ENCODE data around the gene ZFP62. TPM values are rescaled to one million over a fixed set of nuclear protein-coding genes. Genes with fewer than 3 reads are reported as not detected.

The ZFP62 gene
- total RNA-seq, 2 experiments from 2014 or later: 42.3 to 42.7 TPM

DNA sequence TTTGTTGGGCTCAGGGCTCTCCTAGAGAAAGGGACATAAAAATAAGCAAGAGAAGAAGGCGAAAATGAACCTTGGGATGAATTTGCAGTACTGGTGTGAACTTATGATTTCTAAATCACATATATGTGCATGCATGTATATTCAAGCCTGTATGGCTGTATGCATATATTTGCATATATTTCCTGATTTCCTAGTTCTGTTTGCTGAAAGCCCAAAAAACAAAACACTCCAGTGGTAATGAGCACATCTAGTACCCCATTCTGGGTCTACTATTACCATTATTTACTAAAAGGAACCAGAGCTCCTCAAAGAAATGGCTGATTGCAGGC, 7.3 kb downstream of the ZFP62 start:
- H3K36me3 Mint-ChIP-seq: peaks cover 79% of the 10 kb centered on the region
- H3K4me3 Mint-ChIP-seq: no peak overlapping the region
- peaks cover 23% of the 10 kb centered on the region for H3K9me3 Mint-ChIP-seq
- no peaks in the 10 kb centered on the region for H3K27me3 Mint-ChIP-seq
- DNase-seq (no peak), ATAC-seq (ENCODE audit: low read depth) (no peak)
- POLR2A ChIA-PET: no interaction called here
- no peak overlapping the region for H3K27ac Mint-ChIP-seq
- H3K4me1 Mint-ChIP-seq: peaks cover 7% of the 10 kb centered on the region

DNA sequence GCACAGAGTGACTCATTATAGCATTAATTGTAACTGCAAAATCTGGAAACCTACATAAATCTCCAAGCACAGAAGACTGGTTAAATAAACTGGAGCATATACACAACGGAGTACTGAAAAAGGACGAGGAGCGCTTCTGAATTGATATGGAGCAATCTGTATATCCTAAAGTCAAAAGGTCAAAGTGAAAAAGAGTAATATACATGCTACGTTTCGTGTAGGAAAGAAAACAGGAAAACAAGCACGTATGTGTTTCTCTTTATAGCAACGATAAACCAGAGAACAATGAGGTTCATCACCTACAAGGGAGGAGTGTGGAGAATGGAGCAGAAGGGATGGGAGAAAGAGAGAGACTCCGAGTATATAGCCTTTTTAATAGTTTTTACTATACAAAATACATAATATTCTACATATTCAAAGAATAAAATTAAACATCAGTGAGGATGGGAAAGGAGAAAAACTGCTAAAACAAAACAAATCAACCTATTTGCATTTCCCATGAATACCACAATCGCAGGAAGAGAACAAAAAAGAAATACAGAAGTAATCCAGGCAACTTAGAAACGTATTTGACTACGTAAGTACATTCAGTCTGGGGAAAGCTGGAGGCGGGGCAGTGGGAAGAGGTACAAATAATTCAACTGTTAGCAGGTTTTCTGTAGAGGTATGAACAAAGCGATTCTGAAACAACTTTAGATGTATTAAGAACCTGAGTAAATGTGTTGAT, 7.8 kb downstream of the ZFP62 start:
- H3K4me1 Mint-ChIP-seq: peaks cover 5% of the 10 kb centered on the region
- H3K36me3 Mint-ChIP-seq: peaks cover 79% of the 10 kb centered on the region
- DNase-seq (no peak), ATAC-seq (ENCODE audit: low read depth) (no peak)
- no peak overlapping the region for H3K4me3 Mint-ChIP-seq
- POLR2A ChIA-PET: no interaction called here
- H3K9me3 Mint-ChIP-seq: peaks cover 28% of the 10 kb centered on the region
- no peaks in the 10 kb centered on the region for H3K27me3 Mint-ChIP-seq
- no peak overlapping the region for H3K27ac Mint-ChIP-seq

DNA sequence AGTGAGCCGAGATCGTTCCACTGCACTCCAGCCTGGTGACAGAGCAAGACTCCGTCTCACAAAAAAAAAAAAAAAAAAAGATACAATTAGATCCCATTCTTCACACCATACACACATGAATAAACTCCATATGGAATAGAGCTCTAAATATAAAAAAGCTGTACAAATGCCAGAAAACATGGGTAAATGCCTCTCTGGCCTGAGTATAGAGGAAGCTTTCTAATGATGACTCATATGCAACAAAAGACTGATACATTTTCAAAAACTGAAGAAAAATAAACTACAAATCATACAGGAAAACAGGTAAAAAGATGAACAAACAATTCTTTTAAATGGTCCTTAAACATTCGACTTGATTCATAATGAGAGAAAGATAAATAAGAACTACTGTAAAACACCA, 8.6 kb downstream of the ZFP62 start:
- peaks cover 84% of the 10 kb centered on the region for H3K36me3 Mint-ChIP-seq
- H3K4me1 Mint-ChIP-seq: peaks cover 5% of the 10 kb centered on the region
- no peak for DNase-seq
- no peaks in the 10 kb centered on the region for H3K27me3 Mint-ChIP-seq
- peaks cover 35% of the 10 kb centered on the region for H3K9me3 Mint-ChIP-seq
- no peak overlapping the region for H3K27ac Mint-ChIP-seq
- POLR2A ChIA-PET: interaction anchor here (0.7 kb wide), 1 partner anchor 20 kb away, joined by 3 read pairs; no protein-coding TSS in a partner anchor
- no peak overlapping the region for H3K4me3 Mint-ChIP-seq
- no peak for ATAC-seq (ENCODE audit: low read depth)

DNA sequence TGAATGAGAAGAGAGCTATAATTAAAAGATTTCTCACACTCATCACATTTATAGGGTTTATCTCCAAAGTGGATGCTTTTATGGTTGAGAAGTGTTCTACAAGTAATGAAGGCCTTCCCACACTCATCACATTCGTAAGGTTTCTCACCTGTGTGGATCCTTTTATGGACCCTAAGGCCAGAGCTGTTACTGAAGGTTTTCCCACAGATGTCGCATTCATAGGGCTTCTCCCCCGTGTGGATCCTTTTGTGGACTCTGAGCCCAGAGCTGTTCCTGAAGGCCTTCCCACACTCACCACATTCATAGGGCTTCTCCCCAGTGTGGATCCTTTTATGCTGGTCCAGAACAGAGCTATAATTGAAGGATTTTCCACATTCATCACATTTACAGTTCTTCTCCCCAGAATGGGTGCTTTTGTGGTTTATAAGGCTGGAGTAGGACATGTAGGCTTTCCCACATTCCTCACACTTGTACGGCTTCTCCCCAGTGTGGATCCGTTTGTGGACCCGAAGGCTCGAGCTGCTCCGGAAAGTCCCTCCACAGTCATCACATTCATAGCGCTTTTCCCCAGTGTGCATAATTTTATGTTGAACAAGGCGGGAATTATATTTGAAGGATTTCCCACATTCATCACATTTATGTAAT, 10.5 kb downstream of the ZFP62 start:
- H3K4me3 Mint-ChIP-seq: no peak overlapping the region
- DNase-seq: no peak
- H3K36me3 Mint-ChIP-seq: peaks cover 90% of the 10 kb centered on the region
- peaks cover 5% of the 10 kb centered on the region for H3K4me1 Mint-ChIP-seq
- H3K9me3 Mint-ChIP-seq: peaks cover 41% of the 10 kb centered on the region
- H3K27me3 Mint-ChIP-seq: no peaks in the 10 kb centered on the region
- POLR2A ChIA-PET: interaction anchor here (0.7 to 0.9 kb wide), 2 partner anchors 10 to 11 kb away, joined by 3 read pairs; partner anchors contain the start of gene ZFP62
- no peak overlapping the region for H3K27ac Mint-ChIP-seq
- no peak for ATAC-seq (ENCODE audit: low read depth)

DNA sequence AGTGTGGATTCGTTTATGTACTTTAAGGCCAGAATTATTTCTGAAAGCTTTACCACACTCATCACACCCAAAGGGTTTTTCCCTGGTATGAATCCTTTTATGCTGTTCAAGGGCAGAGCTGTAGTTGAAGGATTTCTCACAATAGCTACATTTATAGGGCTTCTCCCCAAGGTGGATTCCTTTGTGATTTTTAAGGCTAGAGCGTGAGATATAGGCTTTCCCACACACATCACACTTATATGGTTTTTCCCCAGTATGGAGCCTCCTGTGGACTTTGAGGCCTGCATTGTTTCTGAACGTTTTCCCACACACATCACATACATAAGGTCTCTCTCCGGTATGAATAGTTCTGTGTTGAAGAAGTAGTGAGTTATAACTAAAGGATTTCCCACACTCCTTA, 11.2 kb downstream of the ZFP62 start:
- Mint-ChIP-seq H3K4me3 (no peak overlapping the region), H3K4me1 (peaks cover 1% of the 10 kb centered on the region), H3K27me3 (no peaks in the 10 kb centered on the region), H3K27ac (no peak overlapping the region), H3K9me3 (peaks cover 41% of the 10 kb centered on the region), H3K36me3 (peaks cover 87% of the 10 kb centered on the region)
- ATAC-seq (ENCODE audit: low read depth) (no peak), DNase-seq (no peak)
- POLR2A ChIA-PET: interaction anchor here (0.7 to 0.9 kb wide), 2 partner anchors 11 kb away, joined by 3 read pairs; partner anchors contain the start of gene ZFP62

DNA sequence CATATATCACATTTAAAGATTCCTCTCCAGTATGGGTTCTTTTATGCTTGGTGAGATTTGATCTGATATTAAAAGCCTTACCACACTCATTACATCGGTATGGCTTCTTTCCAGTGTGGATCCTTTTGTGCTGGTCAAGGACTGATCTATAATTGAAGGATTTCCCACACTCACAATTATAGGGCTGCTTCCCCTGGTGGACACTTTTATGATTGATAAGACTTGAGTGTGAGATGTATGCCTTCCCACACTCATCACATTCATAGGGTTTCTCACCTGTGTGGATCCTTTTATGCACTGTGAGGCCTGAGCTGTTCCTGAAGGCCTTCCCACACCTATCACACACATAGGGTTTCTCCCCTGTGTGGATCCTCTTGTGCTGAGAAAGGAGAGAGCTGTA, 12.2 kb downstream of the ZFP62 start:
- Mint-ChIP-seq H3K27me3 (no peaks in the 10 kb centered on the region), H3K27ac (no peak overlapping the region), H3K9me3 (peaks cover 41% of the 10 kb centered on the region), H3K36me3 (peaks cover 78% of the 10 kb centered on the region), H3K4me3 (no peak overlapping the region), H3K4me1 (peaks cover 1% of the 10 kb centered on the region)
- ATAC-seq (ENCODE audit: low read depth) (no peak), DNase-seq (no peak)
- POLR2A ChIA-PET: no interaction called here

DNA sequence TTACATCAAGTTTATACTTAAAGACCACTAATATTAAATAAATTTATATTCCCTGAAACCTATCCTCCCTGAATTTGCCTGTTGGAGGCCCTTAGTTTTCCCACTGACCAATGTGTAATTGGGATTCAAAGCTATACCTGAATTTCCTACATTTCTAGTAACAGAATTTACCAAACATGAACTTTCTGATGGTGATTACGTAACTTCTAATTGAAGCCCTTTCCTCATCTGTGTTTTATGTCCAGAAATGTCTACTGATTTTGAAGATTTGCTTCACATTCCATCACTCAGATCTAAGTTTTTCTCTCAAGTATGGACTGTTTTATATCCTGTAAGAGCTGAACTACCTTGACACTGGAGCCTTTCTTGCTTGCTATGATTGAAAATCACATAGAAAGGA, 12.8 kb downstream of the ZFP62 start:
- no peak overlapping the region for H3K27ac Mint-ChIP-seq
- POLR2A ChIA-PET: no interaction called here
- no peak overlapping the region for H3K4me3 Mint-ChIP-seq
- H3K27me3 Mint-ChIP-seq: no peaks in the 10 kb centered on the region
- ATAC-seq (ENCODE audit: low read depth) (no peak), DNase-seq (no peak)
- H3K9me3 Mint-ChIP-seq: peaks cover 41% of the 10 kb centered on the region
- peaks cover 1% of the 10 kb centered on the region for H3K4me1 Mint-ChIP-seq
- peaks cover 74% of the 10 kb centered on the region for H3K36me3 Mint-ChIP-seq

DNA sequence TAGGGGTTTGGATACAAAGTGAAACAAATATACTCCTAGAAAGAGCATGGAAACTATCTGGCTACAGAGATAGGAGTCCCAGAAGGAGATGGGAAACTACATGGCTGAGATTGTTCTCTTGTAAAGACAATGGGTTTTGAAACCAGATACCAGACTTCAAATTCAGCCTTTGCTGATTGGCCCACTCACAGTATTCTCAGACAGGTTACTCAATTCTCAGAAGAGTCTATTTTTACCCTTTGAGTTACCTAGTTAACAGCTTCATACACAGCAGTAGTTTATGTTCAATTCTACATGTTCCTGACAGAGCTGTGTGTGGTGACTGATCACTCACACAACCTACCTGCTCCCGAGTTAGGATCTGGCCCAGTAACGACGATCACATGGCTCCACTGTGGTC, 14.1 kb downstream of the ZFP62 start:
- peaks cover 64% of the 10 kb centered on the region for H3K36me3 Mint-ChIP-seq
- H3K27me3 Mint-ChIP-seq: no peaks in the 10 kb centered on the region
- ATAC-seq (ENCODE audit: low read depth): no peak
- H3K9me3 Mint-ChIP-seq: peaks cover 39% of the 10 kb centered on the region
- H3K4me1 Mint-ChIP-seq: no peaks in the 10 kb centered on the region
- POLR2A ChIA-PET: no interaction called here
- no peak for DNase-seq
- H3K27ac Mint-ChIP-seq: no peak overlapping the region
- no peak overlapping the region for H3K4me3 Mint-ChIP-seq

DNA sequence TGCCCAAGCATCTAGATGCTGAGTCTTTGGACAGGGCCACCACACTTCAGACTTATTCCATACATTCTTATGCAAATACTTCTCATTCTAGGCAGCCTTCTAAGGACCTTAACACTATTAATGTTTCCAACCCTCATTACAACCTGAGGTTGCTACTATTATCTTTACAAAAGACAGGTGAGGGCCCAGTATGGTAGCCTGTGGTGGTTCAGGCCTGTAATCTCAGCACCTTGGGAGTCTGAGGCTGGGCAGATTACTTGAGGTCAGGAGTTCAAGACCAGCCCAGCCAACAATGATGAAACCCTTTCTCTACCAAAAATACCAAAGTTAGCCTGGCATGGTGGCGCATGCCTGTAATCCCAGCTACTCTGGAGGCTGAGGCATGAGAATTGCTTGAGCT, 16.2 kb downstream of the ZFP62 start:
- Mint-ChIP-seq H3K27me3 (no peaks in the 10 kb centered on the region), H3K9me3 (peaks cover 26% of the 10 kb centered on the region), H3K4me1 (no peaks in the 10 kb centered on the region), H3K36me3 (peaks cover 43% of the 10 kb centered on the region), H3K4me3 (no peak overlapping the region), H3K27ac (no peak overlapping the region)
- no peak for ATAC-seq (ENCODE audit: low read depth)
- POLR2A ChIA-PET: no interaction called here
- DNase-seq: no peak

DNA sequence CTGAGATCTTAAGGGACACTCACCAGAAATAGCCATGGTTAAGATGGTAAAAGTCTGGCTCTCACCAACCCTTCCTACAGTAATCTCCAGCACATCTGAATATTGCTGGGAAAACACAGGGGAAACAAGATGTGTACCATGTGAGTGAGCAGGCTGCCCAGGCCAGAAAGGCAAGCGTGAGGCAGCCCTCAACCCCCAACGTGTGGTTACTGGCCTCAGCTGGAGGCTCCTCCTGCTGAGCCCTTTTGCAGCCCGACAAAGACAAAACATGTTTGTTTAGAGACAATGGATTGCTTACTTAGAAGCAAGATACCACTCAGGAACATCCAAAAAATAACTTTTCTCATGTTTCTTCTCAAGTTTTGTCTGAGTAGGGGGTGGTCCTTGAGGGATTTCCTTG, 16.6 kb downstream of the ZFP62 start:
- DNase-seq (no peak), ATAC-seq (ENCODE audit: low read depth) (no peak)
- Mint-ChIP-seq H3K9me3 (peaks cover 25% of the 10 kb centered on the region), H3K4me1 (peaks cover 1% of the 10 kb centered on the region), H3K36me3 (peaks cover 40% of the 10 kb centered on the region), H3K27ac (no peak overlapping the region), H3K4me3 (no peak overlapping the region), H3K27me3 (no peaks in the 10 kb centered on the region)
- POLR2A ChIA-PET: no interaction called here

DNA sequence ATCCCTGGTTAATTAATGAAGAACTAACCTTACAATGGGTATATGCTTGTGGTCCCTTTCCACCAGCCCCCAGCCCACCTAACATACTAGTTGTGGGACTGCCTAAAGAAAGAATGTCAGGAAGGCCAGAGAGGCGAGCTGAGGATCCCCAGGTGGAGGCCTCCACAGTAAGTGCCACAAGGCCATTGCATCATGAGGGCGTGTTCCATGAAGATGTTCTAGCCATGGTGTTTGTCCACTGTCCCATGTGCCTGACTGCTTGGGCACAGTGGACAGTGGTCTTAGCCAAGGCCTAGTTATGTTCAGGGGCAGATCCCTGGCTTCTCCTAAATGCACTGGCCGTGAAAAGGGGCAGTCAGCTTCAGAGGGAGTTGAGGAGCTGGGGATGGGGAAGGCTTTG, 21.1 kb downstream of the ZFP62 start:
- no peak for DNase-seq
- Mint-ChIP-seq H3K27ac (no peak overlapping the region), H3K27me3 (no peaks in the 10 kb centered on the region), H3K9me3 (peaks cover 7% of the 10 kb centered on the region), H3K4me3 (no peak overlapping the region), H3K4me1 (peaks cover 3% of the 10 kb centered on the region), H3K36me3 (peaks cover 22% of the 10 kb centered on the region)
- ATAC-seq (ENCODE audit: low read depth): no peak
- POLR2A ChIA-PET: interaction anchor here (2.4 kb wide), 1 partner anchor 9 kb away, joined by 12 read pairs; no protein-coding TSS in a partner anchor

DNA sequence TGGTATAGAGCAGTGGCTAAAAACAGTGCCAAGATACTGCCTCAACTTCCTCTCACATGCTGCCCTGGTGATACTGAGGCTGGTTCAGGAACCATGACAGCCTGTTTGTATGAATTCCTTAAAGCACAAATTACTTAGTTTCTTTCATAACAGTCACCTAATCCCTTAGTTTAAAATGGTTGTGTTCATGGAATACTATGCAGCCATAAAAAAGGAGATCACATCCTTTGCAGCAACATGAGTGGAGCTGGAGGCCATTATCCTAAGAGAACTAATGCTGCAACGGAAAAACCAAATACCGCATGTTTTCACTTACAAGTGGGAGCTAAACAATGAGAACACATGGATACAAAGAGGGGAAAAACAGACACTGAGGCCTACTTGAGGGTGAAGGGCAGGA, 21.8 kb downstream of the ZFP62 start:
- H3K27ac Mint-ChIP-seq: no peak overlapping the region
- DNase-seq (no peak), ATAC-seq (ENCODE audit: low read depth) (no peak)
- H3K9me3 Mint-ChIP-seq: peaks cover 7% of the 10 kb centered on the region
- peaks cover 7% of the 10 kb centered on the region for H3K4me1 Mint-ChIP-seq
- no peak overlapping the region for H3K4me3 Mint-ChIP-seq
- POLR2A ChIA-PET: interaction anchor here (2.4 kb wide), 1 partner anchor 9 kb away, joined by 12 read pairs; no protein-coding TSS in a partner anchor
- H3K27me3 Mint-ChIP-seq: no peaks in the 10 kb centered on the region
- H3K36me3 Mint-ChIP-seq: peaks cover 29% of the 10 kb centered on the region

DNA sequence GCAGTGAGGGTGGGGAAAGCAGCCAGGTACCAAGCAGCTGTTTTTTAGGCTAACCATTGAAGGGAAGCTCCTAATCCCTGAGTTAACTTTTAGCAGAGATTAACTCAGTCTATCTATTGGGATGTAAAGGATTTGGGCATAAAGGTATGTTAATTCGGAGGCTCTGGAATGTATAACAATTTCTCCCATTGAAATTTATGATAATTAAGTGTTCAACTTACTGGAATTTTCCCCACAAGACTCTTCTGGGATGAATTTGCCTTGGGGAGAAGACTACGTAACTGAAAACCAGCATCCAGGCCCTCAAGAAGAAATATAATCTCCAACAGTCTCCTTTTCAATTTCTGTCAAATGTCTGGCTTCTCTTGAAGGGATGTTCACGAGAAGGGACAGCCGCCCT, 23.6 kb downstream of the ZFP62 start:
- Mint-ChIP-seq H3K4me1 (peaks cover 19% of the 10 kb centered on the region), H3K4me3 (no peak overlapping the region), H3K27ac (no peak overlapping the region), H3K27me3 (no peaks in the 10 kb centered on the region), H3K36me3 (peaks cover 34% of the 10 kb centered on the region), H3K9me3 (peaks cover 7% of the 10 kb centered on the region)
- POLR2A ChIA-PET: no interaction called here
- ATAC-seq (ENCODE audit: low read depth) (no peak), DNase-seq (no peak)

DNA sequence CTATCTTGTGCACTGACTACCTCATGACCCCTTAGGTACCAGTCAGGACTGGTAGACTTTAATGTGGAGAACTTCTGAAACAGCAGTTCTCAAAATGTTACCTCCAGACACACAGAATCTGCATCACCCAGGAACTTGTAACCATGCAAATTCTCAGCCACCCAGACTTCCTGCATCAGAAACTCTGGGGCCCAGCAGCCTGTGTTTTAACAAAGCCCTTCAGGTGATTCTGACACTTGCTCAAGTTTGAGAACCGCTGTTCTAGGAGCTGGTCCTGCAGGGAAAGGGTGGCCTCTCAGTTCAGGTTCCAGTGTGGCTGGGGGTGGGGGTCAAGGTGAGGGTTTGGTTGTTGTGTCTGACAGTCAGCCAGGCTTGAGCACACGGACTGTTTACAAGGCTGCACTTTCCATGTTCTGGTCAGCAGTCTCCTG, 28.4 kb downstream of the ZFP62 start:
- peaks cover 43% of the 10 kb centered on the region for H3K36me3 Mint-ChIP-seq
- ATAC-seq (ENCODE audit: low read depth): peak; percentile 57
- no peaks in the 10 kb centered on the region for H3K27me3 Mint-ChIP-seq

More for the DNA sequence above, 28.4 kb downstream of the ZFP62 start:
- POLR2A ChIA-PET: interaction anchor here (0.6 to 4.9 kb wide), 6 partner anchors 15 to 428 kb away, joined by 3 to 170 read pairs (median 48); partner anchors contain the start of genes MGAT1, TRIM52 and ZFP62
- Mint-ChIP-seq H3K27ac (peak overlapping the region; percentile 97), H3K4me3 (peak overlapping the region; percentile 98), H3K4me1 (peaks cover 30% of the 10 kb centered on the region), H3K9me3 (no peaks in the 10 kb centered on the region)
- DNase-seq: no peak

All from activated naive CD8-positive, alpha-beta T cell treated with anti-CD3 and anti-CD28 coated beads, Interleukin-2, amount 10 ng/mL, durations not matched to agents 7 days and 5 days (primary cell).